Activated T-cell treated with anti-CD3 and anti-CD28 coated beads for 1 hour (primary cell): ENCODE results near the gene BMP8B.

Experiments used
- DNase-seq: peaks from one replicate; pipeline ENCODE4 v3.0.0-alpha.2; 2020; ENCODE audit warnings: low read depth

Gene BMP8B

GRCh38 chr1:39722495-39722894, 66.2 kb downstream of the BMP8B start:
- DNase-seq: no peak

DNA sequence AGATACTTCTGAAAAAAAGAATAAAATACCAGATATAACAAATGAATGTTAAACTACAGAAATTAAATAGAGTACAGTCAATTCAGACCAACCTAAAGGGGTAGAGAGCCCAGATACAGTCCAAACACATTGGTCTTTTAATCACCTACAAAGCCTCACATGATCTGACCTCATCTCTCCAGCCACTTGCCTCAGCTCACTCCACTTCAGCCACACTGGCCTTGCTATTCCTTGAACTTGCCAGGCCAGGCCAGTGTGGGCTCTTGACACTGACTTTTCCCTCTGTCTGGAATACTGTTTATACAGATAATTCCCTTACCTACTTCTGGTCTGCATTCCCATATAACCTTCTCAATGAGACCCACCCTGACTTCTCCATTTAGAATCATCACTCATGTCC, 67.0 kb downstream of the BMP8B start:
- DNase-seq: no peak

GRCh38 chr1:39720094-39720999, 68.3 kb downstream of the BMP8B start:
- DNase-seq: no peak

GRCh38 chr1:39717809-39718208, 70.9 kb downstream of the BMP8B start:
- DNase-seq: no peak

DNA sequence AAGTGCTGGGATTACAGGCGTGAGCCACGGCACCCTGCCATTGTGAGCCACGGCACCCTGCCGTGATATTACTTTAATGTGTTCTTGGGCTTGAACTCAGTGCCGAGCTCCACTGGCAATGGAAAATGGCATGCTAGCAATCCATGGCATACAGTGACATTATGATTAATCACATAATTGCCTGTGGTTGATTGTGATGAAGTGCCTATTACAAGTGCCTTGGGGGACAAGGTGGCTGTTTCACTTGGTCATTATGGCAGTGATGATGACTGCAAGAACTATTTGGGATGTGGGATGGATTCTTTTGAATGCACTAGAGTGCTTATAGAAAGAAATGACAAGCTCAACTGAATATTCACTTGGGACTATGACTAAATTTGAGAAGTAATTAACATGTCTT, 75.1 kb downstream of the BMP8B start:
- no peak for DNase-seq

DNA sequence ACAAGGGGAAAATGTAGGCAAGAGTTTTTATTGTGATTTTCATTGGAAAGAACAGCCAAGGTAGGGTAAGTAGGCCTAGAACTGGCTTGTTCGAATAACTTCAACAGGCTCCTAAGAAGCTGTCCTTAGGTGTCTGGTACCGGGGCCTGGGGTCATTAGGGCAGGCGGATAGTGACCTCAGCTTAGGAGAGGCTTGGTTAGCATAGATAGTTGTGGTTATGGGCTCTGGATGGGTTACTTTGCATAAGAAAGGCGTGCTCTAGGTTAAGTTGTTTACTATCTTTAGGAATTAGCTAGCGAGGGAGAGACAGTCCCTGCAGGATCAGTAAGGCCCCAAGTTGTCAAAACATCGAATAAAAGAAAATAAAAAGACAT, 76.7 kb downstream of the BMP8B start:
- DNase-seq: no peak

DNA sequence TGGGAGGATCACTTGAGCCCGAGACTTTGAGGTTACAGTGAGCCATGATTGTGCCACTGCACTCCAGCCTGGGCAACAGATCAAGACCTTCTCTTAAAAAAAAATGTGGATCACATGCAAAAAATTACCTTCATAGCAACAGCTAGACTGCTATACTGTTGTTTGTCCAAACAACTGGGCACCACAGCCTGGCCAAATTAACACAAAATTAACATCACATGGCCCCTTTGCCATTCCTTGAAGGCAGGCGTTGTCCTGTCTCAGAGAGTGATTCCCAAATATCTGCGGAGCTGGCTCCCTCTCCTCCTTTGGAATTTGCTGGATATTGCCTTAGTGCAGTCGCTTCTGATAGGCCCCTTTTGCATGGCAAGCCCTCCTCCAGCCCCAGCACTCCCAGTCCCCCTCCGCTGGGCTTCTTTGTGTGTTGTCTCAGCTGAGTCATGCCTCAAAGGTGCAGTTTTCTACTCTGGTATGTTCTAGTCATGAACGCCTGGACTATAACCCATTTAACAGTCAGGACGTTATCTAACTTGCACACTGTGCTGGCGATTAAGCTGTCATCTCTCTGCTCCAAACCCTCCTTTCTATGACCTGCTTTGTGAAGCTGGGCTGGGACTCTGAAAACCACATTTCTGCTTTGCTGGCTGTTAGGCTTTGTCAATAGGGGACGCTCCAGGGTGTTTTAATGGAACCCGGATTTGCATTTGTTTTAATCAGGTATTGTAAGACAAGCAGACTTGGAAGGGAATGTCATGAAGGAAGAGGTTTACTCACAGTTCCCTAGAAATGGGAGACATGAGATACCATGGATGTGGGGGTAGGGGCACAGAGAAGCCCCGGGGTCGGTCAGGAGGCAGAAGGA, 77.3 kb downstream of the BMP8B start:
- DNase-seq: no peak

DNA sequence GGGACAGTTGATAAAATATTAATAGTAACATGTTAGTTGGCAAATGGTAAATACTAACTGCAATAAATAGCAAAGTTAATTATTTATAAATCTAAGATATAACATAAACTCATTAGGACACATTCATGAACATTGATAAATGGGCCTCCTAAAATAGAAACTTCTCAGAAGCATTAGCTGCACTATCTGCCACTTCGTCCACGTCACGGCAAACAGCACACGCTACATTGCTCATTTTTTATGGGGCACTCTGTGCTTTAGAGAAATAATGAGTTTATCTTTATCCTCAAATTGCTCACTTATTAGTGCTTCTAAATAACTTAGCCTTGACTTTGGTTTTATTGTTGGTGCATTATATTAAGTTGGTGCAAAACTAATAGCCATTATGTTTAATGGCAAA, 81.2 kb downstream of the BMP8B start:
- DNase-seq: no peak
